A549 (cell line): ENCODE data around the gene AGBL4. TPM values are rescaled to one million over a fixed set of nuclear protein-coding genes. Genes with fewer than 3 reads are reported as not detected.

Source experiments
- ATAC-seq, 2 experiments: fragments of 200-7000 bp in 1 of 2; fragments of >200 bp in 1 of 2; cut with Nextera tagmentation in 1 of 2; cut with Tn5 transposase in 1 of 2; 3 replicates each; pipeline versions ENCODE4 v1.8.0 to v1.9.1; 2018 to 2020; ENCODE audit warnings: mild to moderate bottlenecking in 1 of 2, moderate library complexity in 1 of 2
- CTCF ChIA-PET: fragments of 300-600 bp; sonication (Branson Sonifier 250); formaldehyde crosslinking; extraction: SDS; loops from one replicate; lab custom pipeline; 2021; ENCODE audit warnings: antibody characterized with exemption, inconsistent platforms; lab: Yijun Ruan, JAX
- POLR2A ChIA-PET: fragments of 350-600 bp; formaldehyde crosslinking; extraction: SDS; loops from one replicate; lab custom pipeline; 2021; ENCODE audit warnings: antibody characterized with exemption, inconsistent platforms; lab: Yijun Ruan, JAX
- DNase-seq, 2 experiments: peaks; one replicate each; pipeline versions ENCODE4 v3.0.0 to v3.0.0-alpha.2; 2011 to 2016; ENCODE audit warnings: low read depth in 1 of 2, low spot score in 1 of 2
- FAIRE-seq: peaks from 2 replicates; lab custom pipeline; 2011; peaks lifted over from hg19 to GRCh38; lab: Jason Lieb, UNC
- H3K27ac ChIP-seq, 2 experiments: fragments of >200 bp; sonication (Bioruptor Twin); formaldehyde crosslinking; 3 replicates each; pipeline ENCODE4 v1.5.1; 2016 to 2017
- H3K4me1 ChIP-seq: fragments of >200 bp; sonication (Bioruptor Twin); formaldehyde crosslinking; 3 replicates; pipeline ENCODE4 v1.6.1; 2016
- H3K4me2 ChIP-seq: fragments of >200 bp; sonication (Bioruptor Twin); formaldehyde crosslinking; 3 replicates; pipeline ENCODE4 v1.6.1; 2016
- H3K4me3 ChIP-seq: fragments of >200 bp; sonication (Bioruptor Twin); formaldehyde crosslinking; 3 replicates; pipeline ENCODE4 v1.5.1; 2016
- H3K9me3 ChIP-seq: fragments of >200 bp; sonication (Bioruptor Twin); formaldehyde crosslinking; 3 replicates; pipeline ENCODE4 v1.6.1; 2016
- BCL3 ChIP-seq: fragments of >200 bp; sonication (Bioruptor Twin); formaldehyde crosslinking; IDR thresholded peaks from 3 replicates; pipeline ENCODE4 v1.6.1; 2016
- BHLHE40 ChIP-seq: IDR thresholded peaks from 2 replicates; pipeline ENCODE4 v1.6.1; 2012; ENCODE audit warnings: low read depth, low read length, inconsistent platforms
- CBX8 ChIP-seq: fragments of 200-600 bp; sonication (generic); IDR thresholded peaks from 2 replicates; pipeline ENCODE4 v1.6.1; 2016
- CEBPB ChIP-seq, 2 experiments: fragments of >200 bp in 1 of 2; sonication (Bioruptor Twin) in 1 of 2; formaldehyde crosslinking in 1 of 2; IDR thresholded peaks; 2 replicates each; pipeline ENCODE4 v1.6.1; 2012 to 2016
- E2F6 ChIP-seq: IDR thresholded peaks from 2 replicates; pipeline ENCODE4 v1.6.1; 2012; ENCODE audit warnings: low read depth, borderline replicate concordance
- EHF ChIP-seq: fragments of 250-450 bp; sonication (Bioruptor Pico); IDR thresholded peaks from 2 replicates; pipeline ENCODE4 v1.5.0; 2020; ENCODE audit warnings: mild to moderate bottlenecking
- FOSB ChIP-seq: fragments of 250-450 bp; sonication (Bioruptor Pico); IDR thresholded peaks from 2 replicates; pipeline ENCODE4 v1.5.0; 2020; ENCODE audit warnings: mild to moderate bottlenecking, moderate library complexity
- FOSL2 ChIP-seq, 2 experiments: fragments of 450-650 bp in 1 of 2; fragments of >200 bp in 1 of 2; sonication (Bioruptor Twin) in 1 of 2; formaldehyde crosslinking; IDR thresholded peaks; 2 replicates each; pipeline versions ENCODE4 v1.5.0 to v1.6.1; 2016 to 2020; ENCODE audit warnings: mild to moderate bottlenecking in 1 of 2, moderate library complexity in 1 of 2
- FOXS1 ChIP-seq: fragments of 250-450 bp; sonication (Bioruptor Pico); IDR thresholded peaks from 2 replicates; pipeline ENCODE4 v1.5.0; 2020; ENCODE audit warnings: mild to moderate bottlenecking, moderate library complexity
- HOXB13 ChIP-seq: fragments of 250-450 bp; sonication (Bioruptor Pico); IDR thresholded peaks from 2 replicates; pipeline ENCODE4 v1.5.0; 2020; ENCODE audit warnings: low read depth, mild to moderate bottlenecking, moderate library complexity
- JUN ChIP-seq, 2 experiments: fragments of >200 bp; sonication (Bioruptor Twin); formaldehyde crosslinking; IDR thresholded peaks; 2 replicates in 1 of 2; 3 replicates in 1 of 2; pipeline ENCODE4 v1.6.1; 2016 to 2017
- KDM5A ChIP-seq: fragments of 200-600 bp; sonication (generic); IDR thresholded peaks from 2 replicates; pipeline ENCODE4 v1.6.1; 2016; ENCODE audit warnings: antibody characterized with exemption, mild to moderate bottlenecking
- MAFK ChIP-seq: fragments of 450-650 bp; IDR thresholded peaks from 2 replicates; pipeline ENCODE4 v1.6.1; 2014; ENCODE audit not compliant: partially characterized antibody
- MAX ChIP-seq: IDR thresholded peaks from 2 replicates; pipeline ENCODE4 v1.6.1; 2012
- MAZ ChIP-seq: fragments of 150-350 bp; IDR thresholded peaks from 2 replicates; pipeline ENCODE4 v1.6.1; 2014; ENCODE audit warnings: antibody characterized with exemption, low read depth, low read length, borderline replicate concordance
- MYC ChIP-seq: IDR thresholded peaks from 2 replicates; pipeline ENCODE4 v1.6.1; 2012; ENCODE audit warnings: mild to moderate bottlenecking, inconsistent platforms, low read length, improper control_type of control experiment, borderline replicate concordance
- PBX3 ChIP-seq: IDR thresholded peaks from 2 replicates; pipeline ENCODE4 v1.6.1; 2012
- PHF8 ChIP-seq: fragments of 200-600 bp; sonication (generic); IDR thresholded peaks from 2 replicates; pipeline ENCODE4 v1.6.1; 2016; ENCODE audit warnings: low read depth, mild to moderate bottlenecking, antibody characterized with exemption, moderate library complexity, borderline replicate concordance
- POLR2AphosphoS2 ChIP-seq: conservative IDR thresholded peaks from 2 replicates; pipeline ENCODE4 v1.6.1; 2012; ENCODE audit warnings: low read length, improper control_type of control experiment, inconsistent platforms
- RAD21 ChIP-seq, 2 experiments: fragments of >200 bp in 1 of 2; sonication (Bioruptor Twin) in 1 of 2; formaldehyde crosslinking in 1 of 2; IDR thresholded peaks in 1 of 2; conservative IDR thresholded peaks in 1 of 2; 2 replicates in 1 of 2; 3 replicates in 1 of 2; pipeline ENCODE4 v1.6.1; 2012 to 2018; ENCODE audit warnings: inconsistent platforms in 1 of 2
- RARB ChIP-seq: fragments of 250-450 bp; sonication (Bioruptor Pico); IDR thresholded peaks from 2 replicates; pipeline ENCODE4 v1.8.0; 2021; ENCODE audit warnings: mild to moderate bottlenecking, moderate library complexity
- RCOR1 ChIP-seq: fragments of 150-350 bp; IDR thresholded peaks from 2 replicates; pipeline ENCODE4 v1.6.1; 2014; ENCODE audit warnings: antibody characterized with exemption, low read length, low read depth
- RFX5 ChIP-seq: fragments of 450-650 bp; IDR thresholded peaks from 2 replicates; pipeline ENCODE4 v1.7.1; 2014; ENCODE audit warnings: antibody characterized with exemption, mild to moderate bottlenecking, moderate library complexity
- RNF2 ChIP-seq: fragments of 200-600 bp; sonication (generic); IDR thresholded peaks from 2 replicates; pipeline ENCODE4 v1.6.1; 2016; ENCODE audit warnings: low read depth, mild to moderate bottlenecking, antibody characterized with exemption, moderate library complexity, borderline replicate concordance
- SREBF2 ChIP-seq: fragments of 450-650 bp; IDR thresholded peaks from 2 replicates; pipeline ENCODE4 v1.6.1; 2014; ENCODE audit warnings: mild to moderate bottlenecking, moderate library complexity
- TFCP2L1 ChIP-seq: fragments of 250-450 bp; sonication (Bioruptor Pico); IDR thresholded peaks from 2 replicates; pipeline ENCODE4 v1.5.0; 2021; ENCODE audit warnings: mild to moderate bottlenecking
- TP53 ChIP-seq: fragments of 250-450 bp; sonication (Bioruptor Pico); IDR thresholded peaks from 2 replicates; pipeline ENCODE4 v1.5.0; 2021; ENCODE audit warnings: mild to moderate bottlenecking, moderate library complexity
- USF2 ChIP-seq: fragments of 450-650 bp; IDR thresholded peaks from 2 replicates; pipeline ENCODE4 v1.6.1; 2014; ENCODE audit warnings: antibody characterized with exemption
- ZC3H11A ChIP-seq: fragments of 450-650 bp; IDR thresholded peaks from 2 replicates; pipeline ENCODE4 v1.6.1; 2014; ENCODE audit warnings: antibody characterized with exemption, mild to moderate bottlenecking
- ZNF302 ChIP-seq: fragments of 250-450 bp; sonication (Bioruptor Pico); IDR thresholded peaks from 2 replicates; pipeline ENCODE4 v1.9.0; 2021; ENCODE audit warnings: inconsistent platforms, mild to moderate bottlenecking, moderate library complexity
- WGBS: methylation state at CpG from one replicate; pipeline ENCODE4 v1.1.6; 2017; ENCODE audit errors: missing lambda C conversion rate; 5-methylcytosine and 5-hydroxymethylcytosine counted together
- polyA plus RNA-seq, 4 experiments: library from polyadenylated mRNA; depleted of rRNA in 3 of 4; stranded (reverse); fragments of >200 nt; fragmentation: RNase III in 1 of 4; extraction: RNeasy Plus Mini Kit Qiagen cat#74134 plus additional on column Dnase treatment in 1 of 4; gene quantifications; 2 replicates in 3 of 4; 3 replicates in 1 of 4; pipeline ENCODE4 v1.2.3, GENCODE V29; 2011 to 2017

Gene AGBL4
- polyA plus RNA-seq, 2 of the 4 experiments (the other 2 are of a cell fraction) = not detected

GRCh38 chr1:49085079-49085478, 938.7 kb downstream of the AGBL4 start:
- ChIA-PET POLR2A (no interaction called here), CTCF (no interaction called here)
- FAIRE-seq (no peak), DNase-seq (no peak), ATAC-seq (no peak)
- H3K27ac ChIP-seq = no peak overlapping the region
- H3K4me1 ChIP-seq = no peaks in the 10 kb centered on the region
- no peak overlapping the region for H3K4me3 ChIP-seq
- WGBS = 6% methylated on average over 3 of the region's 3 CpGs
- no peaks in the 10 kb centered on the region for H3K9me3 ChIP-seq
- no peak overlapping the region for H3K4me2 ChIP-seq
- TF ChIP-seq PHF8 = no peak
- no peak for TF ChIP-seq MAZ
- no peak for TF ChIP-seq ZNF302
- no peak for TF ChIP-seq CEBPB (IDR thresholded peaks at IDR 0.05)
- TF ChIP-seq BHLHE40 = no peak
- TF ChIP-seq RARB = no peak
- no peak for TF ChIP-seq KDM5A
- no peak for TF ChIP-seq MAX
- no peak for TF ChIP-seq ZC3H11A
- TF ChIP-seq FOXS1 (CRISPR knock-in tag) = no peak
- TF ChIP-seq PBX3 = no peak
- TF ChIP-seq EHF (CRISPR knock-in tag) = no peak
- TF ChIP-seq RCOR1 = no peak
- no peak for TF ChIP-seq SREBF2
- no peak for TF ChIP-seq JUN (IDR thresholded peaks at IDR 0.05)
- no peak for TF ChIP-seq MAFK
- TF ChIP-seq BCL3 = no peak
- no peak for TF ChIP-seq FOSL2 (IDR thresholded peaks at IDR 0.05)
- TF ChIP-seq FOSL2 (CRISPR knock-in tag; IDR thresholded peaks at IDR 0.05) = no peak
- TF ChIP-seq TFCP2L1 = no peak
- no peak for TF ChIP-seq TP53 (CRISPR knock-in tag)
- TF ChIP-seq, all 56 proteins: peak for 0

GRCh38 chr1:49060766-49061165, 963.0 kb downstream of the AGBL4 start:
- Histone ChIP-seq H3K9me3 (no peaks in the 10 kb centered on the region), H3K4me1 (no peaks in the 10 kb centered on the region), H3K4me3 (no peak overlapping the region), H3K4me2 (no peak overlapping the region), H3K27ac (no peak overlapping the region)
- TF ChIP-seq RNF2 (no peak), FOSB (CRISPR knock-in tag) (no peak), MAX (no peak), CEBPB (IDR thresholded peaks at IDR 0.05) (no peak), CBX8 (no peak)
- no peak for FAIRE-seq
- ChIA-PET CTCF (interaction anchor here (1.5 kb wide), 1 partner anchor 40 kb away, joined by 3 read pairs; no protein-coding TSS in a partner anchor), POLR2A (no interaction called here)
- ATAC-seq = no peak
- DNase-seq = no peak
- WGBS = 4% methylated on average over 1 of the region's 1 CpG

GRCh38 chr1:49059087-49059486, 964.7 kb downstream of the AGBL4 start:
- Histone ChIP-seq H3K4me1 (no peaks in the 10 kb centered on the region), H3K4me2 (no peak overlapping the region), H3K27ac (no peak overlapping the region), H3K9me3 (no peaks in the 10 kb centered on the region), H3K4me3 (no peak overlapping the region)
- DNase-seq (no peak), FAIRE-seq (no peak), ATAC-seq (no peak)
- ChIA-PET POLR2A (no interaction called here), CTCF (no interaction called here)
- 10% methylated on average over 2 of the region's 3 CpGs for WGBS
- TF ChIP-seq POLR2AphosphoS2 (no peak), SREBF2 (no peak), E2F6 (no peak), USF2 (no peak), FOXS1 (CRISPR knock-in tag) (no peak), MYC (no peak), HOXB13 (CRISPR knock-in tag) (no peak), RFX5 (no peak), KDM5A (no peak), RCOR1 (no peak), RAD21 (conservative IDR thresholded peaks at IDR 0.05 in 1 of 2, IDR thresholded peaks at IDR 0.05 in 1 of 2) (no peak)
